Astrocyte of the cerebellum (primary cell): ENCODE results near the gene UPF2.
"Not testable (repeated sequence)": the region's sequence is repeated elsewhere in the genome, so short reads cannot be mapped to it uniquely, and the experiment has no call there.

ENCODE experiments used
- DNase-seq: peaks from one replicate; pipeline ENCODE4 v3.0.0-alpha.2; 2011; ENCODE audit warnings: low read depth
- H3K4me3 ChIP-seq: 2 replicates; pipeline ENCODE4 v1.5.1; 2011; ENCODE audit warnings: mild to moderate bottlenecking, low read depth, low read length, moderate library complexity
- CTCF ChIP-seq: IDR thresholded peaks from 2 replicates; pipeline ENCODE4 v1.5.1; 2012; ENCODE audit warnings: low read length, low read depth, moderate library complexity, mild to moderate bottlenecking; ENCODE audit errors: missing control alignments
- in situ Hi-C: cut with HindIII; loops from 2 replicates; pipeline ENCODE4 v1.10.0; 2017; ENCODE audit warnings: low sequenced_read_pairs

Gene UPF2

GRCh38 chr10:11975795-11976194 is 66.8 kb downstream of the UPF2 start:
- in situ Hi-C loops, result no loop called here
- no peak for DNase-seq
- H3K4me3 ChIP-seq, result no peak overlapping the region
- no peak for TF ChIP-seq CTCF

- DNase-seq, in situ Hi-C loops: not testable (repeated sequence)
Measured at GRCh38 chr10:11972523-11972922, 70.1 kb downstream of the UPF2 start.

GRCh38 chr10:11962176-11962575 is 80.4 kb downstream of the UPF2 start:
- H3K4me3 ChIP-seq, result no peak overlapping the region
- no peak for TF ChIP-seq CTCF
- DNase-seq, result no peak
- in situ Hi-C loops, result no loop called here

More at GRCh38 chr10:11972523-11972922, 70.1 kb downstream of the UPF2 start:
- not testable (repeated sequence) for H3K4me3 ChIP-seq

- DNase-seq, result no peak
- H3K4me3 ChIP-seq, result no peak overlapping the region
- TF ChIP-seq CTCF, result no peak
- in situ Hi-C loops, result no loop called here
Measured at GRCh38 chr10:11961771-11962170, 80.8 kb downstream of the UPF2 start.

- DNase-seq, result no peak
- TF ChIP-seq CTCF, result no peak
- in situ Hi-C loops, result no loop called here
- H3K4me3 ChIP-seq, result no peak overlapping the region
Measured at GRCh38 chr10:11959966-11960365, 82.6 kb downstream of the UPF2 start.

- in situ Hi-C loops, result no loop called here
- no peak overlapping the region for H3K4me3 ChIP-seq
- no peak for DNase-seq
- no peak for TF ChIP-seq CTCF
Measured at GRCh38 chr10:11958956-11959355, 83.7 kb downstream of the UPF2 start.

GRCh38 chr10:11951695-11952094 is 90.9 kb downstream of the UPF2 start:
- in situ Hi-C loops, result no loop called here
- no peak for TF ChIP-seq CTCF
- no peak overlapping the region for H3K4me3 ChIP-seq
- DNase-seq, result no peak
